SKM-1 (cell line): ENCODE measurements around the gene MRPL50.

ENCODE experiments used
- DNase-seq: peaks from one replicate; lab custom pipeline; 2025; ENCODE audit not compliant: unreplicated experiment; lab: John Stamatoyannopoulos, UW

Gene MRPL50

GRCh38 chr9:101341958-101342357 is 56.5 kb downstream of the MRPL50 start:
- no peak for DNase-seq
